Parathyroid adenoma (tissue), 2 donors: ENCODE measurements around the gene SERTAD4.

Experiments
- H2AFZ ChIP-seq: fragments of 300-600 bp; sonication (generic); one replicate; pipeline ENCODE4 v1.7.0; 2017; ENCODE audit warnings: antibody characterized with exemption, mild to moderate bottlenecking
- H3K27ac ChIP-seq: fragments of 300-600 bp; sonication (generic); one replicate; pipeline ENCODE4 v1.7.0; 2017
- H3K27me3 ChIP-seq: fragments of 300-600 bp; sonication (generic); one replicate; pipeline ENCODE4 v1.7.0; 2017; ENCODE audit warnings: low read length; ENCODE audit not compliant: control insufficient read depth, insufficient read depth
- H3K36me3 ChIP-seq: fragments of 300-600 bp; sonication (generic); one replicate; pipeline ENCODE4 v1.7.0; 2017; ENCODE audit warnings: low read length; ENCODE audit not compliant: control insufficient read depth, insufficient read depth
- H3K4me1 ChIP-seq: fragments of 300-600 bp; sonication (generic); one replicate; pipeline ENCODE4 v1.7.0; 2017; ENCODE audit warnings: control low read depth
- H3K4me2 ChIP-seq: fragments of 300-600 bp; sonication (generic); one replicate; pipeline ENCODE4 v1.7.0; 2017; ENCODE audit warnings: low read length
- H3K4me3 ChIP-seq: fragments of 300-600 bp; sonication (generic); one replicate; pipeline ENCODE4 v1.7.0; 2017; ENCODE audit warnings: low read depth, low read length
- H3K79me2 ChIP-seq: fragments of 300-600 bp; sonication (generic); one replicate; pipeline ENCODE4 v1.7.0; 2017; ENCODE audit warnings: control low read depth
- H3K9ac ChIP-seq: fragments of 300-600 bp; sonication (generic); one replicate; pipeline ENCODE4 v1.7.0; 2017; ENCODE audit warnings: mild to moderate bottlenecking
- H3K9me3 ChIP-seq: fragments of 300-600 bp; sonication (generic); one replicate; pipeline ENCODE4 v1.7.0; 2017; ENCODE audit warnings: low read length; ENCODE audit not compliant: control insufficient read depth
- CTCF ChIP-seq: fragments of 300-600 bp; sonication (generic); IDR thresholded peaks from one replicate; pipeline ENCODE4 v1.7.0; 2017; ENCODE audit warnings: antibody characterized with exemption, mild to moderate bottlenecking
- donor health status: primary hyperparathyroidism.

Gene SERTAD4

GRCh38 chr1:210269981-210270380, 37.4 kb downstream of the SERTAD4 start:
- Histone ChIP-seq H2AFZ (peak overlapping the region; percentile 7), H3K4me1 (peaks cover 22% of the 10 kb centered on the region), H3K27me3 (no peaks in the 10 kb centered on the region), H3K9ac (no peak overlapping the region), H3K36me3 (no peaks in the 10 kb centered on the region), H3K4me3 (no peak overlapping the region), H3K27ac (peak overlapping the region; percentile 76), H3K9me3 (no peaks in the 10 kb centered on the region), H3K4me2 (no peak overlapping the region), H3K79me2 (no peaks in the 10 kb centered on the region)
- TF ChIP-seq CTCF = no peak

GRCh38 chr1:210272666-210273065, 40.1 kb downstream of the SERTAD4 start:
- peak overlapping the region; percentile 76 for H3K27ac ChIP-seq
- TF ChIP-seq CTCF = no peak
- no peaks in the 10 kb centered on the region for H3K27me3 ChIP-seq
- H3K4me1 ChIP-seq = peaks cover 22% of the 10 kb centered on the region
- no peaks in the 10 kb centered on the region for H3K79me2 ChIP-seq
- no peaks in the 10 kb centered on the region for H3K9me3 ChIP-seq
- no peaks in the 10 kb centered on the region for H3K36me3 ChIP-seq
- no peak overlapping the region for H3K4me3 ChIP-seq
- H3K4me2 ChIP-seq = no peak overlapping the region
- no peak overlapping the region for H3K9ac ChIP-seq
- H2AFZ ChIP-seq = peak overlapping the region; percentile 46

GRCh38 chr1:210280221-210280620, 47.6 kb downstream of the SERTAD4 start:
- Histone ChIP-seq H3K4me1 (no peaks in the 10 kb centered on the region), H3K36me3 (no peaks in the 10 kb centered on the region), H3K9me3 (peaks cover 4% of the 10 kb centered on the region), H3K27ac (no peak overlapping the region), H3K9ac (no peak overlapping the region), H2AFZ (no peak overlapping the region), H3K4me3 (no peak overlapping the region), H3K27me3 (no peaks in the 10 kb centered on the region), H3K79me2 (no peaks in the 10 kb centered on the region), H3K4me2 (no peak overlapping the region)
- no peak for TF ChIP-seq CTCF

GRCh38 chr1:210288116-210288515, 55.5 kb downstream of the SERTAD4 start:
- no peak overlapping the region for H3K9ac ChIP-seq
- H3K27me3 ChIP-seq = no peaks in the 10 kb centered on the region
- no peak overlapping the region for H3K4me3 ChIP-seq
- no peaks in the 10 kb centered on the region for H3K79me2 ChIP-seq
- H3K4me1 ChIP-seq = peaks cover 4% of the 10 kb centered on the region
- TF ChIP-seq CTCF = no peak
- H3K27ac ChIP-seq = no peak overlapping the region
- no peaks in the 10 kb centered on the region for H3K36me3 ChIP-seq
- no peak overlapping the region for H2AFZ ChIP-seq
- H3K4me2 ChIP-seq = no peak overlapping the region
- H3K9me3 ChIP-seq = no peaks in the 10 kb centered on the region

GRCh38 chr1:210289248-210289647, 56.7 kb downstream of the SERTAD4 start:
- no peak overlapping the region for H3K4me2 ChIP-seq
- H3K9ac ChIP-seq = no peak overlapping the region
- H3K27me3 ChIP-seq = no peaks in the 10 kb centered on the region
- peaks cover 4% of the 10 kb centered on the region for H3K4me1 ChIP-seq
- no peak overlapping the region for H3K4me3 ChIP-seq
- no peaks in the 10 kb centered on the region for H3K36me3 ChIP-seq
- H3K9me3 ChIP-seq = no peaks in the 10 kb centered on the region
- no peak overlapping the region for H3K27ac ChIP-seq
- H3K79me2 ChIP-seq = no peaks in the 10 kb centered on the region
- no peak for TF ChIP-seq CTCF
- H2AFZ ChIP-seq = no peak overlapping the region
